Stomach (tissue), 4 donors: ENCODE results near the gene SLC26A4.

ENCODE experiments used
- CTCF ChIP-seq, 7 experiments: fragments of 450-650 bp in 4 of 7; fragments of 200-600 bp in 3 of 7; sonication (generic) in 3 of 7; IDR thresholded peaks; one replicate each; pipeline ENCODE4 v1.5.1; 2016 to 2019; ENCODE audit warnings: antibody characterized with exemption in 7 of 7, control low read depth in 2 of 7, mild to moderate bottlenecking in 1 of 7
- EP300 ChIP-seq: sonication (generic); formaldehyde crosslinking; IDR thresholded peaks from one replicate; pipeline ENCODE4 v1.6.1; 2017; ENCODE audit warnings: antibody characterized with exemption
- POLR2A ChIP-seq, 4 donors: fragments of 450-650 bp; IDR thresholded peaks; one replicate each; pipeline ENCODE4 v1.6.1; 2016; ENCODE audit warnings: antibody characterized with exemption in 4 of 4, control low read depth in 2 of 4, mild to moderate bottlenecking in 1 of 4, moderate library complexity in 1 of 4
- POLR2AphosphoS5 ChIP-seq, 3 donors: sonication (generic); formaldehyde crosslinking; IDR thresholded peaks; one replicate each; pipeline ENCODE4 v1.6.1; 2016; ENCODE audit warnings: antibody characterized with exemption in 3 of 3

GRCh38 chr7:107667341-107667740 lies 6.7 kb downstream of the SLC26A4 start:
- TF ChIP-seq POLR2AphosphoS5 (IDR thresholded peaks at IDR 0.05): no peak
- no peak for TF ChIP-seq EP300
- no peak for TF ChIP-seq POLR2A (IDR thresholded peaks at IDR 0.05)
- no peak for TF ChIP-seq CTCF (IDR thresholded peaks at IDR 0.05)
